OCI-LY7 (cell line): Measurements from ENCODE around the gene DDIT4. TPM values are rescaled to one million over a fixed set of nuclear protein-coding genes. Genes with fewer than 3 reads are reported as not detected.

Source experiments
- BruUV-seq: library from RNA; stranded (reverse); fragments of 400-500 nt; replicated peaks from 2 replicates; lab custom pipeline; 2021; lab: Mats Ljungman, UMichigan
- CTCF ChIA-PET: fragments of 300-600 bp; sonication (Branson Sonifier 250); formaldehyde crosslinking; loops from one replicate; lab custom pipeline; 2022; ENCODE audit warnings: antibody characterized with exemption; ENCODE audit not compliant: unreplicated experiment; lab: Charles Lee
- POLR2A ChIA-PET: fragments of 300-600 bp; sonication (Branson Sonifier 250); formaldehyde crosslinking; loops from one replicate; lab custom pipeline; 2022; ENCODE audit warnings: antibody characterized with exemption; lab: Charles Lee
- DNase-seq: peaks from one replicate; pipeline ENCODE4 v3.0.0-alpha.2; 2015; ENCODE audit warnings: low spot score
- H2AFZ ChIP-seq: fragments of 200-600 bp; sonication (generic), shearing (Covaris generic); 2 replicates; pipeline ENCODE4 v1.6.1; 2014; ENCODE audit warnings: mild to moderate bottlenecking, antibody characterized with exemption, low read length, moderate library complexity
- H3K27ac ChIP-seq: fragments of 200-600 bp; sonication (generic); 2 replicates; pipeline ENCODE4 v1.5.1; 2014; ENCODE audit warnings: mixed run types, low read depth, mild to moderate bottlenecking, moderate library complexity, low read length, inconsistent platforms; ENCODE audit not compliant: poor library complexity, severe bottlenecking
- H3K36me3 ChIP-seq: fragments of 200-600 bp; sonication (generic); 2 replicates; pipeline ENCODE4 v1.6.1; 2014; ENCODE audit warnings: mild to moderate bottlenecking, antibody characterized with exemption, low read length, moderate library complexity, mixed read lengths; ENCODE audit not compliant: insufficient read depth
- H3K4me1 ChIP-seq: fragments of 200-600 bp; sonication (generic); 2 replicates; pipeline ENCODE4 v1.5.1; 2014; ENCODE audit warnings: mild to moderate bottlenecking, low read length; ENCODE audit not compliant: insufficient read depth, poor library complexity, severe bottlenecking
- H3K4me2 ChIP-seq: fragments of 200-600 bp; sonication (generic); 2 replicates; pipeline ENCODE4 v1.6.1; 2014; ENCODE audit warnings: mild to moderate bottlenecking, low read length
- H3K4me3 ChIP-seq: fragments of 200-600 bp; sonication (generic); 2 replicates; pipeline ENCODE4 v1.5.1; 2014; ENCODE audit warnings: mild to moderate bottlenecking, low read depth, low read length; ENCODE audit not compliant: poor library complexity, severe bottlenecking
- H3K79me2 ChIP-seq: fragments of 200-600 bp; sonication (generic); 2 replicates; pipeline ENCODE4 v1.6.1; 2016; ENCODE audit warnings: low read depth, mild to moderate bottlenecking, low read length, moderate library complexity, mixed read lengths; ENCODE audit not compliant: insufficient read depth
- H3K9me2 ChIP-seq: fragments of 200-600 bp; sonication (generic); 2 replicates; pipeline ENCODE4 v1.6.1; 2016; ENCODE audit warnings: mild to moderate bottlenecking, low read length, mixed read lengths; ENCODE audit not compliant: insufficient read depth
- H3K9me3 ChIP-seq: fragments of 200-600 bp; sonication (generic); 2 replicates; pipeline ENCODE4 v1.6.1; 2014; ENCODE audit warnings: mild to moderate bottlenecking, mixed run types, low read length, mixed read lengths
- H4K20me1 ChIP-seq: fragments of 200-600 bp; sonication (generic); 2 replicates; pipeline ENCODE4 v1.6.1; 2014; ENCODE audit warnings: mild to moderate bottlenecking, antibody characterized with exemption, low read length, moderate library complexity, mixed read lengths; ENCODE audit not compliant: insufficient read depth
- EZH2phosphoT487 ChIP-seq: fragments of 200-600 bp; sonication (generic); IDR thresholded peaks from 2 replicates; pipeline ENCODE4 v1.6.1; 2018; ENCODE audit warnings: low read depth, borderline replicate concordance, mild to moderate bottlenecking, mixed run types, antibody characterized with exemption, low read length, moderate library complexity, mixed read lengths
- intact Hi-C: fragments of 100-400 bp; cut with micrococcal nuclease; formaldehyde crosslinking; loops from one replicate; pipeline ENCODE4 v1.10.0; 2022; ENCODE audit not compliant: unreplicated experiment
- total RNA-seq, 2 experiments: library from RNA; depleted of rRNA in 1 of 2; stranded (reverse); fragments of >200 nt in 1 of 2; shearing (Covaris generic) in 1 of 2; gene quantifications; 2 replicates each; pipeline ENCODE4 v1.2.3, GENCODE V29; 2014 to 2022
- TF ChIP-seq, protein P1 (sequence below): fragments of 200-600 bp; sonication (generic); conservative IDR thresholded peaks from 2 replicates; pipeline ENCODE4 v1.5.1; 2014; ENCODE audit warnings: mild to moderate bottlenecking, antibody characterized with exemption, low read length, moderate library complexity, mixed read lengths

DDIT4 gene
- total RNA-seq, 2 experiments from 2014 or later: 91.8 to 102 TPM

DNA sequence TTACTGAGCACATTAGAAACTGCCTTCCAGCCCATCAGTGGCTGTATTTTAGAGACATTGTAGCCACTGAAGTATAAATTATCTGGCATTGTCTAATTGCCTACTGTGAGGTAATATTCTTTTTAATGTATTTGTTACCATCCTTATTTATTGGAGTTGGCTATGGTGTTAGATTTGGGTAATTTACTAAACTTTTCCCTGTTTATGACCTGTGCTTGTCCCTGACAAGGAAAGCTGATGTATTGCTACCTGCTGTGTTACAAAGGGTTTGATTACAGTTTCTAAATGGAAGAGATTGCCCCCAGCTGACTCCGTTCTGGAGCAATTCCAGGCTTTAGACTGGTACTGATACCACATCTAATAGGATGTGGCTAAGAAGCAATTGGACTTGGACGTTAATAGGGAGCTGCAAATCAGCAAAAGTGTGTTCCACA, 45.4 kb upstream of the DDIT4 start:
- Histone ChIP-seq H3K4me1 (peaks cover 20% of the 10 kb centered on the region), H3K9me2 (no peaks in the 10 kb centered on the region), H3K4me2 (peak overlapping the region; percentile 18), H3K4me3 (no peak overlapping the region), H3K27ac (peak overlapping the region; percentile 26), H2AFZ (no peak overlapping the region), H4K20me1 (0 out of 2 replicates have a peak, but pooled peaks cover 3% of the 10 kb centered on the region), H3K9me3 (no peaks in the 10 kb centered on the region), H3K79me2 (peaks cover 42% of the 10 kb centered on the region; the same call in 1 of the 2 replicates), H3K36me3 (peaks cover 80% of the 10 kb centered on the region)
- intact Hi-C loops: no loop called here
- TF ChIP-seq, protein P1, sequence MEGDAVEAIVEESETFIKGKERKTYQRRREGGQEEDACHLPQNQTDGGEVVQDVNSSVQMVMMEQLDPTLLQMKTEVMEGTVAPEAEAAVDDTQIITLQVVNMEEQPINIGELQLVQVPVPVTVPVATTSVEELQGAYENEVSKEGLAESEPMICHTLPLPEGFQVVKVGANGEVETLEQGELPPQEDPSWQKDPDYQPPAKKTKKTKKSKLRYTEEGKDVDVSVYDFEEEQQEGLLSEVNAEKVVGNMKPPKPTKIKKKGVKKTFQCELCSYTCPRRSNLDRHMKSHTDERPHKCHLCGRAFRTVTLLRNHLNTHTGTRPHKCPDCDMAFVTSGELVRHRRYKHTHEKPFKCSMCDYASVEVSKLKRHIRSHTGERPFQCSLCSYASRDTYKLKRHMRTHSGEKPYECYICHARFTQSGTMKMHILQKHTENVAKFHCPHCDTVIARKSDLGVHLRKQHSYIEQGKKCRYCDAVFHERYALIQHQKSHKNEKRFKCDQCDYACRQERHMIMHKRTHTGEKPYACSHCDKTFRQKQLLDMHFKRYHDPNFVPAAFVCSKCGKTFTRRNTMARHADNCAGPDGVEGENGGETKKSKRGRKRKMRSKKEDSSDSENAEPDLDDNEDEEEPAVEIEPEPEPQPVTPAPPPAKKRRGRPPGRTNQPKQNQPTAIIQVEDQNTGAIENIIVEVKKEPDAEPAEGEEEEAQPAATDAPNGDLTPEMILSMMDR: no peak
- TF ChIP-seq EZH2phosphoT487: no peak
- BruUV-seq: no TSS peak
- CTCF ChIA-PET: interaction anchor here (1.2 to 1.5 kb wide), 2 partner anchors 102 to 104 kb away, joined by 3 to 4 read pairs; no protein-coding TSS in a partner anchor
- DNase-seq: no peak
- POLR2A ChIA-PET: interaction anchor here (0.8 to 1.9 kb wide), 4 partner anchors 9 to 103 kb away, joined by 3 to 9 read pairs (median 4); no protein-coding TSS in a partner anchor

DNA sequence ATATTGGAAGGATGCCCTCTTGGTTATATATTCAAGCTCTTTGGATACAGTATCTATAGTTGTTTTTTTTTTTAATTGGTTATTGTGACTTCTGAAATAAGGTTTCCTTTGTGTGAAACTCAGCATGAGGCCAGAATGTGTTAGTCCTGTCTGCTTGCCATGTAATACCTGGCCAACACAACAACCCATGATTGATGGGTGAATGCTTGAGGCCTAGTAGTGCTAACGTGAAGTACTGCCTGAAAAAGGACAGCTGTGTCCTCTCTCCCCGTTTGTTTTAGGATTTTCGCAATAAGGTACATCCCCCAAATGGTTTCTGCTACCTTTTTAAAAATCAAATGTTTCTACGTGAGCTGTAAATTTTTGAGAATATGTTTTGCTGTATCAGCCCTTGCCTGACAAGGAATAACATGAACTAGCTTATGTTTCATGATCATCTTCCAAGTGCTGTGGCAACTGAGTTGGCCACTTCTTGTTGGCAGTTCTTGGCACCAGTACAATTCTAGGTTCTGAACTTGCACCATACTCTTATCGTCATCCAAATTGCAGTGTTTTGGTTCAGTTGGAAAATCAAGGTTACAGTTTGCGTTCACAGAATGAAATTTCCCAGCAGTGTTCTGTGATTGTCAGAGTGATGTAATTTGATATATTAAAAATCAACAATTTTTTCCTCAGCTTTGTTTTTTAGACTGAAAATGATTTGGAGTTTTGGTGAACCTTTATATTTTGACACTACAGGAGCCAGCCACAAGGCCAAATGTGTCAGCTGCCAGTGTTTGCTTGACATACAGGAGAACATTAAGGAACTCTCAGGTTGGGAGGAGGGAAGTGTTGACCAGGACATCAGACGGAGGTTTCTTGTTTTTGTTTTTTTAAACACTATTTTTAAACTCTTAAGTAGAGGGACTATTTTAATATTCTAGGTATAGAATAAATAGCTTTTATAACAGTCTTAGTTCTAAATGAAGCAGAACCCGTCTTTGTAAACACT, 44.2 kb upstream of the DDIT4 start:
- Histone ChIP-seq H3K4me1 (peaks cover 14% of the 10 kb centered on the region), H3K79me2 (peaks cover 31% of the 10 kb centered on the region; the same call in 1 of the 2 replicates), H2AFZ (no peak overlapping the region), H3K4me2 (no peak overlapping the region), H3K27ac (no peak overlapping the region), H3K9me3 (no peaks in the 10 kb centered on the region), H3K36me3 (peaks cover 80% of the 10 kb centered on the region), H4K20me1 (0 out of 2 replicates have a peak, but pooled peaks cover 3% of the 10 kb centered on the region), H3K4me3 (no peak overlapping the region), H3K9me2 (no peaks in the 10 kb centered on the region)
- TF ChIP-seq EZH2phosphoT487: no peak
- TF ChIP-seq, protein P1: no peak
- ChIA-PET POLR2A (interaction anchor here (0.7 to 1.9 kb wide), 7 partner anchors 8 to 1189 kb away, joined by 3 to 9 read pairs (median 3); no protein-coding TSS in a partner anchor), CTCF (interaction anchor here (1.2 to 1.5 kb wide), 2 partner anchors 103 kb away, joined by 3 to 4 read pairs; no protein-coding TSS in a partner anchor)
- no TSS peak for BruUV-seq
- intact Hi-C loops: no loop called here
- DNase-seq: no peak
